Spleen (tissue), 11 donors: Measurements from ENCODE around the gene CELA2B. TPM values are rescaled to one million over a fixed set of nuclear protein-coding genes. Genes with fewer than 3 reads are reported as not detected.
"Not testable (repeated sequence)": the region's sequence is repeated elsewhere in the genome, so short reads cannot be mapped to it uniquely, and the experiment has no call there.

Source experiments
- DNase-seq: peaks from one replicate; pipeline ENCODE4 v3.0.0-alpha.2; 2020
- H3K27ac ChIP-seq, 8 donors: fragments of 200-600 bp; sonication (generic) in 7 of 8; 1 replicate in 4 of 8; 2 replicates in 4 of 8; pipeline versions ENCODE4 v1.5.0 to v1.8.0; 2016 to 2021; ENCODE audit warnings: inconsistent platforms in 4 of 8, mild to moderate bottlenecking in 4 of 8, moderate library complexity in 1 of 8
- H3K27me3 ChIP-seq, 7 donors: fragments of 200-600 bp; sonication (generic) in 6 of 7; replicated peaks in 1 of 7; 1 replicate in 4 of 7; 2 replicates in 3 of 7; pipeline versions ENCODE4 v1.5.0 to v1.8.0; 2016 to 2021; ENCODE audit warnings: inconsistent platforms in 3 of 7, mild to moderate bottlenecking in 1 of 7
- H3K36me3 ChIP-seq, 6 donors: fragments of 200-600 bp; sonication (generic) in 5 of 6; 1 replicate in 4 of 6; 2 replicates in 2 of 6; pipeline versions ENCODE4 v1.5.0 to v1.8.0; 2016 to 2021; ENCODE audit warnings: inconsistent platforms in 2 of 6
- H3K4me1 ChIP-seq, 6 donors: fragments of 200-600 bp; sonication (generic) in 5 of 6; 1 replicate in 3 of 6; 2 replicates in 3 of 6; pipeline versions ENCODE4 v1.5.0 to v1.8.0; 2016 to 2021; ENCODE audit warnings: inconsistent platforms in 3 of 6
- H3K4me3 ChIP-seq, 8 donors: fragments of 200-600 bp; sonication (generic) in 7 of 8; 1 replicate in 4 of 8; 2 replicates in 4 of 8; pipeline versions ENCODE4 v1.5.0 to v1.8.0; 2016 to 2021; ENCODE audit warnings: inconsistent platforms in 4 of 8, mild to moderate bottlenecking in 4 of 8, moderate library complexity in 2 of 8
- H3K9me3 ChIP-seq, 8 donors: fragments of 200-600 bp; sonication (generic) in 7 of 8; 1 replicate in 4 of 8; 2 replicates in 4 of 8; pipeline versions ENCODE4 v1.5.0 to v1.8.0; 2016 to 2021; ENCODE audit warnings: inconsistent platforms in 4 of 8
- POLR2A ChIP-seq, 3 donors: fragments of 450-650 bp; IDR thresholded peaks; one replicate each; pipeline ENCODE4 v1.5.1; 2017; ENCODE audit warnings: antibody characterized with exemption in 3 of 3, mild to moderate bottlenecking in 1 of 3
- POLR2AphosphoS5 ChIP-seq, 3 donors: sonication (generic); formaldehyde crosslinking; IDR thresholded peaks; one replicate each; pipeline ENCODE4 v1.5.1; 2017; ENCODE audit warnings: antibody characterized with exemption in 3 of 3
- WGBS, 5 donors: extraction: QIAGEN DNeasy Blood & Tissue Kit in 3 of 5; methylation state at CpG; one replicate each; pipeline versions ENCODE4 v1.1.5 to v1.1.7; 2013 to 2018; 5-methylcytosine and 5-hydroxymethylcytosine counted together
- intact Hi-C: fragments of 100-400 bp; cut with DNase I; formaldehyde crosslinking; loops from one replicate; pipeline ENCODE4 v1.15.0; 2023; ENCODE audit warnings: low total_unique reads
- polyA plus RNA-seq, 3 donors: library from polyadenylated mRNA; stranded (reverse); fragments of 200-250 nt; gene quantifications; one replicate each; pipeline ENCODE4 v1.2.1, GENCODE V29; 2013
- total RNA-seq, 7 donors: library from RNA; depleted of rRNA in 3 of 7; stranded (reverse); fragments of >200 nt in 3 of 7; fragmentation: NEBNext Ultra II Directional in 4 of 7; extraction: Animal tissue kit (Norgen Biotek cat#: 25700) in 4 of 7; gene quantifications; one replicate each; pipeline versions ENCODE4 v1.1.0 to v1.2.1, GENCODE V29; 2016 to 2021
- TF ChIP-seq, protein P1 (sequence below), 11 experiments: fragments of 200-600 bp in 7 of 11; fragments of 450-650 bp in 4 of 11; sonication (generic) in 4 of 11; IDR thresholded peaks in 8 of 11; conservative IDR thresholded peaks in 3 of 11; 1 replicate in 7 of 11; 2 replicates in 4 of 11; pipeline versions ENCODE4 v1.4.0 to v1.8.0; 2016 to 2021; ENCODE audit warnings: antibody characterized with exemption in 11 of 11, inconsistent platforms in 4 of 11, mild to moderate bottlenecking in 1 of 11
- donor health status: healthy with polysubstance abuse.
- donor health status: DM: no; HTN: no; CAD: no; lungs with moderate emphysema.
- donor health status: DM: no; HTN: no; CAD: no.
- donor health status: Bipolar disorder and iron deficiency.
- donor health status: healthy.
- donor health status: DM: no; HTN: no; CAD: no.
- donor health status: DM: yes; HTN: yes; CAD: no.

CELA2B gene
- total and polyA plus RNA-seq, 10 donors: 0.14 TPM; not detected in 9

GRCh38 chr1:15456313-15456954, 19.5 kb upstream of the CELA2B start, which contains the start of gene CELA2A:
TSS of gene CELA2A (plus strand) at chr1:15456732. CDS start at chr1:15456754, 22 bp downstream.
- no peaks in the 10 kb centered on the region for H3K27me3 ChIP-seq
- H3K9me3 ChIP-seq: no peaks in the 10 kb centered on the region
- no peak for DNase-seq
- H3K4me1 ChIP-seq: no peaks in the 10 kb centered on the region
- 87 to 94% (median 88%) methylated on average over 8 of the region's 8 CpGs for WGBS, 5 donors
- intact Hi-C loops: no loop called here
- no peak within 1 kb of the TSS for H3K27ac ChIP-seq
- no peaks in the 10 kb centered on the region for H3K36me3 ChIP-seq
- TF ChIP-seq POLR2AphosphoS5 (IDR thresholded peaks at IDR 0.05) (no peak), POLR2A (IDR thresholded peaks at IDR 0.05) (no peak)
- TF ChIP-seq, protein P1, sequence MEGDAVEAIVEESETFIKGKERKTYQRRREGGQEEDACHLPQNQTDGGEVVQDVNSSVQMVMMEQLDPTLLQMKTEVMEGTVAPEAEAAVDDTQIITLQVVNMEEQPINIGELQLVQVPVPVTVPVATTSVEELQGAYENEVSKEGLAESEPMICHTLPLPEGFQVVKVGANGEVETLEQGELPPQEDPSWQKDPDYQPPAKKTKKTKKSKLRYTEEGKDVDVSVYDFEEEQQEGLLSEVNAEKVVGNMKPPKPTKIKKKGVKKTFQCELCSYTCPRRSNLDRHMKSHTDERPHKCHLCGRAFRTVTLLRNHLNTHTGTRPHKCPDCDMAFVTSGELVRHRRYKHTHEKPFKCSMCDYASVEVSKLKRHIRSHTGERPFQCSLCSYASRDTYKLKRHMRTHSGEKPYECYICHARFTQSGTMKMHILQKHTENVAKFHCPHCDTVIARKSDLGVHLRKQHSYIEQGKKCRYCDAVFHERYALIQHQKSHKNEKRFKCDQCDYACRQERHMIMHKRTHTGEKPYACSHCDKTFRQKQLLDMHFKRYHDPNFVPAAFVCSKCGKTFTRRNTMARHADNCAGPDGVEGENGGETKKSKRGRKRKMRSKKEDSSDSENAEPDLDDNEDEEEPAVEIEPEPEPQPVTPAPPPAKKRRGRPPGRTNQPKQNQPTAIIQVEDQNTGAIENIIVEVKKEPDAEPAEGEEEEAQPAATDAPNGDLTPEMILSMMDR (IDR thresholded peaks at IDR 0.05 in 8 of 11, conservative IDR thresholded peaks at IDR 0.05 in 3 of 11): no peak
- no peak within 1 kb of the TSS for H3K4me3 ChIP-seq

DNA sequence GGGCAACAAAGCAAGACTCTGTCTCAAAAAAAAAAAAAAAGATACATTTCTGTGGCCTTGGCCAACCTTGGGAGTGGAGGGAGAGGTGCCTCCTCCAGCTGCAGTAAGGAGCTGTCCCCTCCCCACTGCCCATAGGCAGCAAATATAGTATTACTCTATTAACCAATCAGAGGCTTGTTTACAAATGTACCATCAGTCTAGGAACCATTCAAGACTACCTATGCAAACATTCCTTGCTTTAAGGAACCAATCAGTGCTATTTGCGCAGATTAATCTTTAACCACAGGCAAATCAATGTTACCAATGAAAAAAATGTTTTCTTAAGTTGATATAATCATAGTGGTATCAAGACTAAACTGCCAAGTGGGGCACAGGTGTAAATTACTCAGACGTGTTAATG, 18.3 kb upstream of the CELA2B start:
- H3K36me3 ChIP-seq: no peaks in the 10 kb centered on the region
- H3K27me3 ChIP-seq: no peaks in the 10 kb centered on the region
- no peaks in the 10 kb centered on the region for H3K9me3 ChIP-seq
- 78 to 90% (median 85%) methylated on average over 2 of the region's 2 CpGs for WGBS, 5 donors
- no peak for DNase-seq
- intact Hi-C loops: no loop called here
- TF ChIP-seq POLR2A (IDR thresholded peaks at IDR 0.05) (no peak), POLR2AphosphoS5 (IDR thresholded peaks at IDR 0.05) (no peak)
- TF ChIP-seq, protein P1 (IDR thresholded peaks at IDR 0.05 in 8 of 11, conservative IDR thresholded peaks at IDR 0.05 in 3 of 11): no peak
- H3K27ac ChIP-seq: no peak overlapping the region
- H3K4me3 ChIP-seq: no peak overlapping the region
- H3K4me1 ChIP-seq: no peaks in the 10 kb centered on the region

GRCh38 chr1:15458388-15458787, 17.5 kb upstream of the CELA2B start:
- WGBS, 5 donors: 80 to 91% (median 89%) methylated on average over 3 to 4 of the region's 4 CpGs
- not testable (repeated sequence) for DNase-seq

GRCh38 chr1:15459771-15460707, 15.9 kb upstream of the CELA2B start:
- intact Hi-C loops: no loop called here

More at GRCh38 chr1:15458388-15458787, 17.5 kb upstream of the CELA2B start:
- H3K36me3 ChIP-seq, H3K9me3 ChIP-seq, H3K27ac ChIP-seq, H3K4me1 ChIP-seq, H3K27me3 ChIP-seq, H3K4me3 ChIP-seq, intact Hi-C loops: not testable (repeated sequence)

More at GRCh38 chr1:15459771-15460707, 15.9 kb upstream of the CELA2B start:
- Histone ChIP-seq H3K9me3 (no peaks in the 10 kb centered on the region), H3K4me3 (no peak overlapping the region), H3K4me1 (peaks cover 0 to 10% (median 0%) of the 10 kb centered on the region in 6 donors), H3K27me3 (no peaks in the 10 kb centered on the region), H3K36me3 (no peaks in the 10 kb centered on the region), H3K27ac (no peak overlapping the region)
- DNase-seq: no peak
- 59 to 80% (median 71%) methylated on average over 10 of the region's 10 CpGs for WGBS, 5 donors
- no peak for TF ChIP-seq POLR2A (IDR thresholded peaks at IDR 0.05)
- TF ChIP-seq, protein P1 (IDR thresholded peaks at IDR 0.05 in 8 of 11, conservative IDR thresholded peaks at IDR 0.05 in 3 of 11): no peak
- TF ChIP-seq POLR2AphosphoS5 (IDR thresholded peaks at IDR 0.05): no peak
